GM19328 (cell line): ENCODE results near the gene FBXO11.
"Not testable (repeated sequence)": the region's sequence is repeated elsewhere in the genome, so short reads cannot be mapped to it uniquely, and the experiment has no call there.

ENCODE experiments used
- ATAC-seq: cut with Tn5 transposase; IDR thresholded peaks from one replicate; pipeline ENCODE4 v1.9.1; 2021; ENCODE audit warnings: mild to moderate bottlenecking, moderate library complexity; ENCODE audit not compliant: unreplicated experiment

The FBXO11 gene

GRCh38 chr2:47899915-47900816, 6.1 kb downstream of the FBXO11 start:
- no peak for ATAC-seq

DNA sequence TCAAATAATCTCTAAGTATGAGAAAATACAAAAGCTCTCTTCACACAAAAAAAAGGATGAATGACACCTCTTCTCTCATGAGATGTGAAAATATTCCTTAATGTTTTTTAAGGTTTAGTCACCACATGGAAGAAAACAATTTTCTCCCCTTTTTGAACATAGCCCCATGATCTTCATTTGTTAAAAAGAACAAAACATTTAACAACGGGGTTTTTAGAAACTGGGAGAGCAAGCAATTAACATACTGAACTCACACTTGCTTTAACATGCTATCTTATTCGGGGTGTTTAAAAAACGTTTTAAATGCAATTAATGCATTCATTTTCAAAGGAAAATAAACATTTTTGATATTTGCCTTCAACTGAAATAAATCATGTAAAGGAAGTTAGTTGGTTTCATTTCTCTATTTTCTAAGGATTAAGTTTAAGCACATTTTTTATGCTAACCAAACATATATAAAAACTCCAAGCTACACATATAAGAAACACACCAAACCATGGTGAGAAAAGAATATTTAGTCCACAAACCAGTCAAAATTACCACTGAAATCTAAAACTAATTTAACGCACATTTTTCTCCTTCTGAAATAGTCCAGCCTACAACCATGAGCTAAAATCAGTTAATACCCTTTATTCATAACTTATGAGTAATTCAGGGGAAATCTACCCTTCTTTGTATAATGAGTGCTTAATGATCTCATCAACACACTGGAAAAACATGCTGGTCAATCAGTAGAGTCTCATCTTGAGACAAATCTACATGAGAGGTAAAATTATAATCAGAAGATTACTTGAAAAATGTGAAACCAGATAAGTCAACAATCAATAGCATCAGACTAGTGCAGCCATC, 8.2 kb downstream of the FBXO11 start:
- ATAC-seq: no peak

DNA sequence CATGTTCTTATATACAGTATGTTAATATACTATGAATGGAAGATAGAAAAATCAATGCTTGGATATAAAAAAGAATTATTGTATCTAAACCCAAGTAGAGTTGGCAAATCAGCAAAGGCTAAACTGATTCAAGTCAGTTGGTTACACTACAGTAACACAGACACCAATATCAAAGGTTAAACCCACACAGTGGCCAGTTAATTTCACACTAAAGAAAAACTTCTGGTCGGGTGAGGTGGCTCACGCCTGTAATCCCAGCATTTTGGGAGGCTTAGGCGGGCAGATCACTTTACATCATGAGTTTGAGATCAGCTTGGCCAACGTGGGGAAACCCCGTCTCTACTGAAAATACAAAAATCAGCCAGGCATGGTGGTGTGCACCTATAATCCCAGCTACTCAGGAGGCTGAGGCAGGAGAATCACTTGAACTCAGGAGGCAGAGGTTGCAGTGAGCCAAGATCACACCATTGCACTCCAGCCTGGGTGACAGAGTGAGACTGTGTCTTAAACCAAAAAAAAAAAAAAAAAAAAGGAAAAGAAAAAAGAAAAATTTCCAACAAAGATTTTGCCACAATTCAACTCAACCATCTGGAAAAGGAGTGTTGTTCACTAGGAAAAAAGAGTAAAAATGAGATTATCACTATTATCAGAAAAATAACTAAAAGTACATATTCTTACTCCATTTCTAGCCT, 9.0 kb downstream of the FBXO11 start:
- ATAC-seq: not testable (repeated sequence)

DNA sequence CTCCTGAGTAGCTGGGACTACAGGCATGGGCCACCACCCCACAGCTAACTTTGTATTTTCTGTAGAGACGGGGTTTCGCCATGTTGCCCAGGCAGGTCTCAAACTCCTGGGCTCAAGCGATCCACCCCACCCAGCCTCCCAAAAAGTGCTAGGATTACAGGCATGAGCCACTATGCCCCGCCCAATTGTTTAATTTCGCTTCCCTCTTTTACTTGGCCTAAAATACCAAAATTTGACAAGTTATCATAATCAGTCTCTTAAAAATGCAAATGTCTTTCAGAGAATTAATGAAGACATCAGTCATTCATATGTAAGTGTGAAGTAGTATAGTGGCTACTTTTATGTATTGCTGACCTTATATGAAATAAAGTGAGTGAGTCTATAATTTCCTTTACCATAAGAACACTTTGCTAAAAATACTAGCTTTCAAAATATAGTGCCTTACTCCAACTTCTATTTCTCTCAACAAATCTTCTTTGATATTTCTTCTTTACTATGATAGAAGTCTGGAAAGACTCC, 9.8 kb downstream of the FBXO11 start:
- ATAC-seq: no peak

DNA sequence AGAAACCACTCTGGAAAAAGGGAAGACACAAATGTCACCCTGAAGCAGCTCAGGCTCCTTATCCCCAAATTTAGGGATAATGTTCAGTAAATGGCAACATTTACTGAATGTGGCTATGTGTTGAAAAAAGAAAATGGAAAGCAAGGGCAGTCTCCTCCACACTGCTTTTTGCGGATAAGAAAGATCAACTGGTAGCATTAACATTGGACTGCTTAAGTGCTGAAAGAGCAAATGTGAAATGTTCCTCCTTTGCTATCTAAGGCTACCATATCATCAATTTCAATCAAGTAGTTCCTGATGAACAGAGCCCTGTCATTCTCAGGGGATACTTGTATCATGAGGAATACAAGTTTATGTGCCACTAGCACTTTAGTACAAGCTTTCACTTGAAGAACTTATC, 12.5 kb downstream of the FBXO11 start:
- ATAC-seq: no peak

DNA sequence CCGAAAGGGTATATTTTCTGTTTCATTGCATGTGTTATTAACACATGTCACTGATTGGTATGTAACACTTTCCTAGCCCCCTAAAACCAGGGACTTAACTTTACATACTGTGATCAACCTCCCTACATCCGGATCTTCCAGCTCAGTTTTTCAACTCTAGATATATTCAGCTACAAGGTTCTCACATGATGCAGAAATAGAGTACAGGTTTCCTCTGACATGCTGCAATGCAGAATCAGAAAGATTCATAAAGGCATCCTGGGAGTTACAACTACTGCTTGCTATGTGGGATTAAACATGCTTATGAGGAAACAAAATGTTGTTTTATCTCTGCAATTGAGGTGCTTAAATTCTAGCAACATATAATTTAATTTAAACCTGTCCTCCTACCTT, 14.0 kb downstream of the FBXO11 start:
- ATAC-seq: no peak

- no peak for ATAC-seq
Measured at GRCh38 chr2:47891369-47892337, 14.6 kb downstream of the FBXO11 start.

- ATAC-seq: no peak
Measured at GRCh38 chr2:47890711-47891368, 15.5 kb downstream of the FBXO11 start.

DNA sequence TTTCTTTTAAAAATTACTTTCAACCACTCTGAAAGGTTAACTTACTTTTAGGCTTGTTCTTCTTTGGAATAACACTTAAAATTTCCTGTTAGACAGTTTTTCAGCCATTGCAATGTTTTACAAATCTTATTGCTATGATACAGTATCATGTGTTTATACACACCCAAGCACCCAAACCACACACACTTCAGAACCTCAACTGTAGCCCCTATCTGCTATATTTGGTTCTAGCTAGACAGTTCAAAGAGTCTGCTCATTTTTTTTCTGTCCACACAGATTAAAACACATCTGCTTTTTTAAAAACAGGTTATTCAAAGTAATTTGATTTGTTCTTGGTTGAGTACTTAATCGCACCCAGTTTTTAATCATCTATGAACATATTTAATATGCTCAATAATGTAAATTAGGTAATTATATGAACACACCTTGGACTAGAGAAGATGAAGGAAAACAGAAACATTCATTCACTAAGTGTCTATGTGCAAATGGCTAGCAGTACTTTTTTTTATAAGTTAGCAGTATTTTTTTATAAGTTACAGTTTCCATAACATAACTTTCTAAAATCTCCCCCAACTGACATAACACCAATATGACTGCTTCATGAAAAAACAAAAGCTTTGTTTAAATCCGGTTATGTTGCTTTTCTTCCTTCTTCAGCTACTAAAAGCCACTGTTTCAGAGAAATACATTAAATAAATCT, 17.6 kb downstream of the FBXO11 start:
- ATAC-seq: no peak

DNA sequence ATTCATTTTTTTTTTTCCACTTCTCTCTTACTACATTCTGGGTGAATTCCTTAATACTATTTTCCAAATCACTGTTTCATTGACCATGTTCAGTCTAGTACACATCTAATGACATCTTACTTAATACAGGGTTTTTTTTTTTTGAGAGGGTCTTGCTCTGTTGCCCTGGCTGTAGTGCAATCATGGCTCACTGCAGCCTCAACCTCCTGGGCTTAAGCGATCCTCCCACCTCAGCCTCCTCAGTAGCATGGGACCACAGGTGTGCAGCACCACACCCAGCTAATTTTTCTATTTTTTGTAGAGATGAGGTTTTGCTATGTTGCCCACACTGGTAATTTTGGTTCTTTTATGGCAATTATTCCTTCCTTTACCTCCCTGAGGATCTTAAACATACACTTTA, 29.4 kb downstream of the FBXO11 start:
- no peak for ATAC-seq

- ATAC-seq: no peak
Measured at GRCh38 chr2:47872941-47873340, 33.4 kb downstream of the FBXO11 start.

DNA sequence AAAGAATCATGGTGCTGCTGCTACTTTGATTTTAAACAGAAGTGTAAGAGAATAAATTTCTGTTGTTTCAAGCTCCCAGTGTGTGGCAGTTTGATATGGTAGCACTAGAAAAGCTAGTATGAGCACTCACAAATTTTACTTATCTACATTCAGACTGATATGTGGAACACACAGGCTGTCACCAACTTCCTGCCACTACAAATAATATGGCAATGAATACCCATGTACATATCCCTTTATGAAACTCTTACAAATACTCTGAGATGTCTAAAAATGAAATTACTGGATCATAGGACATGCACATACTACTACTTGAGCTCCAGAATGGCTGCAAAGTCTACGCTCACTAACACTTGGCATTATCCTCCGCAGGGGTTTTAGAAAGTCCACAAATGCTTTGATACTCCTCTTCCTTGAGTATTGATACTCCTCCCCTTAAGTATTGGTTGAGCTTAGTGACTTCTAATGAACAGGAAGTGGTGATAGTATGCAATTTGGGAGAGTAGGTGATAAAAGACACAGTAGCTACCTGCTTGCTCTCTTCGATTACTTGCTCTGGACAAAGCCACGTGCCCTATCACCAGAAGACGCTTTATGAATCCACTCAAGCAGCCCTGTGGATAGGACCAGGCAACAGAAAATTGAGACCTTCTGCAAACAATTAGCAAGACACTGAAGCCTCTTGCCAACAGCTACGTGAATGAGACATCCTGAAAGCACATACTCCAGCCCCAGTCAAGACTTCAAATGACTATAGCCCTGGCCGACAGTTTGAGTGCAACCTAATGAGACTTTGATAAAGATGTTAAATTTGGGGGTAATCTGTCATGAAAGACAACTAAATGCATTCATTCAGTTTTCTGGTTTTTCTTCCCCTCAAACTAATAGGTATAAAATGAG, 35.4 kb downstream of the FBXO11 start:
- no peak for ATAC-seq

DNA sequence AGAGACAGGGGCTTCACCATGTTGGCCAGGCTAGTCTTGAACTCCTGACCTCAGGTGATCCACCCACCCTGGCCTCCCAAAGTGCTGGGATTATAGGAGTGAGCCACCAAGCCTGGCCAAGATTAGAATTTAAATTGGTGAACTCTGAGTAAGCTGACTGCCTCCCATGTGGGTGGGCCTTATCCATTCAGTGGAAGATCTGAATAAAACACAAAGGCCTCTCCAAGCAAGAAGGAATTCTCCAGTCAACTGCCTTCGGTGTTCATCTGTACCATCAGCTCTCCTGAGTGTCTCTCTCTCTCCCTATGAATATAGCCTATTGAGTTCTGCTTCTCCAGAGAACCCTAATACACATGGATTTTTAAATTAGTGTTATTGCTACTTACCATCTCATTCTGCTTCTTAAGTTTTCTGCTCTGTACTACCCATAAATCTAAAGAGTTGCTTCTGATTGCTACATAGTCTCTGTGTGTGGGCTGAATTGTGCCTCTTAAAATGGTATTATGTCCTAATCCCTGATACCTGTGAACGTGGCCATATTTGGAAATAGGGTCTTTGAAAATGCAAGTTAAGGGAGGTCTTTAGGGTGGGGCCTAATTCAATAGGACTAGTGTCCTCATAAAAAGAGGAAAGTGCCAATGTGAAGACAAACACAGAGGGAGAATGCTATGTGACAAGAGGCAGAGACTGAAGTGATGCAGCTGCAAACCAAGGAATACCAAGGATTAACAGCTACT, 36.3 kb downstream of the FBXO11 start:
- ATAC-seq: no peak

DNA sequence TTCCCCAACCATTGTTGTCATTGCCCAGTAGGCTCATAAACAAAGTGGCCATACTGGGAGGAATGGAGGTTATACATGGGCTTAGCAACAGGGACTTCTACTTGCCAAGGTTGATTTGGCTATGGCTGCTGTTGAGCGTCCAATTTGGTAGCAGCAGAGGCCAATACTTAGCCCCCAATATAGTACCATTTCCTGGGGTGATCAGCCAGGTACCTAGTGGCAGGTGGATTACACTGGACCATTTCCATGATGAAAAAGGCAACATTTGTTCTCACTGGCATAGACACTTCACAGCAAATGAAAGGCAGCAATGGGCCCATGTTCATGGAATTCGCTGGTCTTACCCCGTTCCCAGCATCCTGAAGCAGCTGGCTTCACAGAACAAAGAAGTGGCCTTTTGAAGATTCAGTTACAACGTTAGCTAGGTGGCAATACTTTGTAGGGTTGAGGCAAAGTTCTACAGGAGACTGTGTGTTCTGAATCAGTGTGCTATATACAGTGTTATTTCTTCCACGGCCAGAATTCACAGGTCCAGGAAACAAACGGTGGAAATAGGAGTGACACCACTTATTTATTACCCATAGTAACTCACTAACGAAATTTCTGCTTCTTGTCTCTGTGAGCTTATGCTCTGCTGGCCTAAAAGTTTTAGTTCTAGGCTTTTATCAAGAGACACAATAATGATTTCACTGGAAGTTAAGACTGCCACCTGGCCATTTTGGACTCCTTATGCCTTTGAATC, 37.5 kb downstream of the FBXO11 start:
- ATAC-seq: no peak

- ATAC-seq: no peak
Measured at GRCh38 chr2:47867205-47867604, 39.1 kb downstream of the FBXO11 start.

DNA sequence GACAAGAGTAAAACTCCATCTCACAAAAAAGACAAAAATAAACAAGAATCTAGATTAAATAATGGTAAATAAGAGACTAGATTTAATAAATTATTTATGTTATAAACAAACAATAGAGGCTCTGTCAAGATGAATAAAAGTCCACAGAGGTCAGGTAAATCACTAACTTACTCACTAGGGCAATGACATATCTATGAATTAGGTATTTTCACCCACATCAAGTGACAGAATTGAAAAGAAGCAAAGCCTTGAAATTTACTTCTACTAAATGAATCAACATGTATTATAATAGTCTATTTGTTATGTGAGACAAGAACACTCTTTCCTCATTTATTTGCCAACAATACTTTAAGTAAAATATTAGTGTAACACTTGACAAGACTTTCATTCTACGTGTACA, 41.7 kb downstream of the FBXO11 start:
- no peak for ATAC-seq
